Measurements from ENCODE around the gene PRKCD.

GRCh38 chr3:53122255-53122932, 38.6 kb upstream of the PRKCD start:
- TF ChIP-seq POLR2AphosphoS5 (IDR thresholded peaks at IDR 0.05; ENCODE audit: low read depth, low read length) (no peak), SIN3A (IDR thresholded peaks at IDR 0.05; ENCODE audit: borderline replicate concordance, insufficient read depth, low read length) (no peak)
